Activated naive CD8-positive, alpha-beta T cell treated with anti-CD3 and anti-CD28 coated beads, Interleukin-2, amount 50 U/mL, for 24 hours (primary cell): ENCODE data around the gene SSUH2.

Experiments used
- ATAC-seq: fragments of 150-1000 bp; cut with Tn5 transposase; one replicate; pipeline ENCODE4 v1.10.0; 2021
- DNase-seq: peaks from one replicate; pipeline ENCODE4 v3.0.0; 2021
- H3K27ac Mint-ChIP-seq: one replicate; pipeline ENCODE4 v1.8.0; 2021; ENCODE audit warnings: mild to moderate bottlenecking, mixed read lengths
- H3K27me3 Mint-ChIP-seq: one replicate; pipeline ENCODE4 v1.8.0; 2021; ENCODE audit warnings: mixed read lengths
- H3K36me3 Mint-ChIP-seq: one replicate; pipeline ENCODE4 v1.8.0; 2021; ENCODE audit warnings: low read depth, mixed read lengths
- H3K4me1 Mint-ChIP-seq: one replicate; pipeline ENCODE4 v1.8.0; 2021; ENCODE audit warnings: mixed read lengths
- H3K4me3 Mint-ChIP-seq: one replicate; pipeline ENCODE4 v1.8.0; 2021; ENCODE audit warnings: mild to moderate bottlenecking, moderate library complexity, mixed read lengths
- H3K9me3 Mint-ChIP-seq: one replicate; pipeline ENCODE4 v1.8.0; 2021; ENCODE audit warnings: mixed read lengths

Gene SSUH2

GRCh38 chr3:8576841-8577571, 67.6 kb downstream of the SSUH2 start:
- H3K36me3 Mint-ChIP-seq = no peaks in the 10 kb centered on the region
- H3K4me3 Mint-ChIP-seq = no peak overlapping the region
- no peaks in the 10 kb centered on the region for H3K27me3 Mint-ChIP-seq

DNA sequence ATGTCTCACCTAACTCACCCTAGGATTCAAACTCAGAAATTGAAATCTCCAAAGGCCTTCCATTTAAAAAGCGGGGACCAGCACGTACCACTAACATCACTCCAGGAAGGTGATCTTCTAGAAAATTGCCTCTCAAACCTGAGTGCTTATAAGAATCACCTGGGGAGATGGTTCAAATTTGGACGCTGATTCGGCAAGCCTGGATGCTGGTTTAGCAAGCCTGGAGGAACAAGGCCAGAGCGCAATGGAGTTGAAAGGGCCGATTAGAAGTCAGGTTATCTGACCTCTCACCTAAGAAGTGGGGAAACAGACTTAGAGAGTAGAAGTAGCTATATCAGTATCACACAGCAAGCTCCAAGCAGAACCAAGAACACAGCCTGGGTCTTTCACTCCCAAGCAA, 68.2 kb downstream of the SSUH2 start:
- Mint-ChIP-seq H3K36me3 (no peaks in the 10 kb centered on the region), H3K27me3 (no peaks in the 10 kb centered on the region), H3K9me3 (no peaks in the 10 kb centered on the region), H3K4me1 (peaks cover 2% of the 10 kb centered on the region), H3K27ac (no peak overlapping the region), H3K4me3 (no peak overlapping the region)
- no peak for DNase-seq
- no peak for ATAC-seq

More at GRCh38 chr3:8576841-8577571, 67.6 kb downstream of the SSUH2 start:
- Mint-ChIP-seq H3K4me1 (no peaks in the 10 kb centered on the region), H3K9me3 (no peaks in the 10 kb centered on the region), H3K27ac (no peak overlapping the region)
- DNase-seq (no peak), ATAC-seq (no peak)

DNA sequence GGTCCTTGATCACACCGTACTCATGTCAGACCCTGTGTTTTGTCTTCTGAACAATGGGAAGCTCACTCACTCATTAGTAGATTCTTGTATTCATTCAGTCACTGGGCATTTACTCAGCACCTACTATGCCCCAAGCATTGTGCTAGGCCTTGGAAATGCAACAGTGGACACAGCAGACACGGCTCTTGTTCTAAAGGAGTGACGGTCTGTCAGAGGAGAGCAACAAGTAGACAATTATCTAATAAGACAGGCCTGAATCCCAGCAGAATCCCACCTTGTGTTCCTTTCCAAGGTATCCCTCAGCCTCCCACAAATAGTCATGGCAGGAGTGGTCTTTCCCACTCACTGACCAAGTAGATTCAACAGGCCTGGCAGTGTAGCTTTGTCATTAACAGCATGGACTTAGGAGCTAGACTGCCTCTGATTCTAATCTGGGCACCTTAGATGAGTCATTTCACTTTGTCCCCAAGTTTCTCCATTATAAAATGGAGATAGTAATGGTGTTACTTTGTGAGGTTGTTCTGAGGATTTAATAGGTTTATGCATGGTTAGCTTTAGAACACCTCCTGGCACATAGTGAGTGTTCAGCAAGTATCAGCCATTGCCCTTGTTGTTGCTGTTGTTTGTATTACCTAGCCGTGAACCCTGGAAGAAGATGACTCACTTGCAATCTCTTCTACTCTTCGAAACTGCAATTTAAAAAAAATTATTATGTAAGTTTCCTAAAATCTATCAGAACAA, 69.1 kb downstream of the SSUH2 start:
- Mint-ChIP-seq H3K4me1 (peaks cover 10% of the 10 kb centered on the region), H3K4me3 (no peak overlapping the region), H3K27ac (no peak overlapping the region), H3K9me3 (no peaks in the 10 kb centered on the region), H3K27me3 (no peaks in the 10 kb centered on the region), H3K36me3 (no peaks in the 10 kb centered on the region)
- ATAC-seq (no peak), DNase-seq (no peak)

DNA sequence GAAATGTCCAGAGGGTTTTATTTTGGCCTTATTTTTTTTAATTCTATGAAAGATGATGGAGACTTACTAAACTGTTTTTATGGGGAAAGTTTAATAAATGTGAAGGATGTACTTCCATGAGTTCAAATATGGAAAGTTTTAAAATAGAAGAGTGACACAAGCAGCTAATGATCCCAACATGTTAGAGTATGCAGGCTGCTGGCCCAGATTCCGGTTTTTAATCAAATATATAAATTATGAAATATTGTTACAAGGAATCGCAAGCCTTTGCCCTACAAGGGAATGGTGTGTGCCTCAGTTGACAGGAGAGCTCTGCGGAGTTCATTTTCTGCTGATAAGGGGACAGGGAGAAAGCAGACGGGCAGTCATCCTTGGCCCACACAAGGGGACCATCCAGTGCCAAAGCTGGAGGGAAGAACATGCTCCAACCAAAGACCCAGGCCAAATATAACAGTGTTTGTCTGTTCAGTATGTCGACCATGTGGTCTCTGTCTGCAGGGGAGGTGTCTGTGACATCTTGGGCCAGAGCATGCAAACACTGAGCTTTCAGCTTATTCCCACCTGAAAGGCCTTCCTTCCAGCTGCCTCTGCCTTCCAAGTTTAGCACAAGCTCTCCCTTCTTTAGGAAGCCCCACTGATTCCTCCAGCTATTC, 69.8 kb downstream of the SSUH2 start:
- ATAC-seq (no peak), DNase-seq (no peak)
- no peaks in the 10 kb centered on the region for H3K27me3 Mint-ChIP-seq
- no peaks in the 10 kb centered on the region for H3K36me3 Mint-ChIP-seq
- no peak overlapping the region for H3K4me3 Mint-ChIP-seq
- H3K27ac Mint-ChIP-seq = no peak overlapping the region
- H3K4me1 Mint-ChIP-seq = peaks cover 12% of the 10 kb centered on the region
- H3K9me3 Mint-ChIP-seq = no peaks in the 10 kb centered on the region

DNA sequence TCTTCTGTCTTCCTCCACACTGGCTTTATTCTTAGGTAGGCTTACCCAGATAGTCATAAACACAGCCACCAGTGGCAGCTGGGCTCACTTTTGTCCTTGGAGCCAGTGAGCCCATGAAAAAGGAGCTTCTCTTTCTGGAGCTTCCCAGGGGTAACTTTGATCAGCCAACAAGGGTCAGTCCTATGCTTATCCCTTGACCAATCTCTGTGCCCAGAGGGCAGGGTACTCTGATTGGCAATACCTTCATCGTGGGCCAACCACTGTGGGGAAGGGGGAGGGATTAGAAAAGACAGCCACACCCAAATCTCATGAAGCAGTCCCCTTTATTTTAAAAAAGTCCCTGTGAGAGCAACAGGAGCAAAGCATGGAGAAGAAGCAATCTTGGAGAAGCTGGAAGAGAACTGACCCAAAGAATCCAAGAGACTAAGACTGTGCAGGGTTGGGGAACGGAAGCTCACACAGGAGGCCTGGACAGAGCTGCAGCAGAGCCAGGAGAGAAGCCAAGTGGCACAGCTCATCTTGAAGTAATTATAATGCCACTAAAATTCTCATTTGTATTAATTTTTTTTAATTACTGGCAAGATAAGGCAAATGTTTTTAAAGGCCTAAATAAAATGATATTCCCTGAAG, 70.4 kb downstream of the SSUH2 start:
- Mint-ChIP-seq H3K27me3 (no peaks in the 10 kb centered on the region), H3K4me3 (no peak overlapping the region), H3K4me1 (peaks cover 12% of the 10 kb centered on the region), H3K27ac (no peak overlapping the region), H3K9me3 (no peaks in the 10 kb centered on the region), H3K36me3 (no peaks in the 10 kb centered on the region)
- ATAC-seq = no peak
- no peak for DNase-seq

- no peak for ATAC-seq
- Mint-ChIP-seq H3K27me3 (no peaks in the 10 kb centered on the region), H3K4me1 (peaks cover 12% of the 10 kb centered on the region), H3K36me3 (no peaks in the 10 kb centered on the region), H3K27ac (no peak overlapping the region), H3K9me3 (no peaks in the 10 kb centered on the region), H3K4me3 (no peak overlapping the region)
- DNase-seq = no peak
These were observed 71.2 kb downstream of the SSUH2 start for GRCh38 chr3:8573342-8573926.

GRCh38 chr3:8571256-8571655, 73.3 kb downstream of the SSUH2 start:
- Mint-ChIP-seq H3K27ac (no peak overlapping the region), H3K4me1 (peaks cover 12% of the 10 kb centered on the region), H3K9me3 (no peaks in the 10 kb centered on the region), H3K36me3 (no peaks in the 10 kb centered on the region), H3K27me3 (no peaks in the 10 kb centered on the region), H3K4me3 (no peak overlapping the region)
- DNase-seq = no peak
- no peak for ATAC-seq
